Pons (tissue), 1 donor: ENCODE measurements around the gene FAM13C.
"Not testable (repeated sequence)": the region's sequence is repeated elsewhere in the genome, so short reads cannot be mapped to it uniquely, and the experiment has no call there.

Source experiments
- DNase-seq: peaks from one replicate; pipeline ENCODE4 v3.0.0-alpha.2; 2016; ENCODE audit warnings: low spot score

The FAM13C gene

DNA sequence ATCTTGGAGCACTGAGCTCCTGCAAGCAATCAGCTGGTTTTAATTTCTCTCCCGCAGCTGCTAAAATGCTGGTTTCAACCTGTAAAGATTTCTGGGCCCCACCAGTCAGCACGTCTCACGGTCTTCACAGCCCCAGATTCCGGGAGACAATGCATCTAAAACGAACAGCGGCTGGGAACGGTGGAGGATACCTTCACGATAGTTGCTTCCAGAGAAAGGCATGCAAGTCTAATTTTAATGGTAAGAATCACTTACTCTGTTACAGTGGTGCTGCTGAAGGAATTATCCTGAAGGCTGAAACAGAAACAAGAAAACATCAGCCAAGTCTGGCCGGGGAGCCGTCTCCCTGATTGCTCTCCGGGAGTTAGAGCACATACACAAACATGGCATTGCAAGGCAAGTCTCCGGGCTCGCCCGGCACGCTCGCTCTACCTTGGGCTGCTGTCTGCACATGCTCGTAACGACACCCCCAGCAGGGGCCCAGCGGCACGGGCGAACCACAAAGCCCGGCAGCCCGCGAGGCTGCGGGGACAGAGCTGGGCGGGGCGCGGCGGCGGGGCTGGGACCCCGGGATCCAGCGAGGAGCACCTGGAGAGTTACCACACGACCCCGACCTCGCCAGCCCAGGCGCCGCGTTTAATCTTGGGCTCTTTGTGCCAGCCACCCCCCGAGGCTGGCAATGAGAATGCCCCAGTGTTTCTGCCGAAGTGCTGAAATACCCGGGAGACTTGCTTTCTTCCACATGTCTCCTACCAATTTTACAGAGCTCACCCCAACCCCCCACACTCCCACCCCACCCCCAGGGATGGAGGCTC, at the start of gene FAM13C:
Gene FAM13C (minus strand): TSS at position 406 of the 815 bp plus-strand sequence. CDS start 89 bp downstream, at position 317.
- peak; percentile 74 for DNase-seq

GRCh38 chr10:59405235-59405634, 42.9 kb upstream of the FAM13C start:
- no peak for DNase-seq

DNA sequence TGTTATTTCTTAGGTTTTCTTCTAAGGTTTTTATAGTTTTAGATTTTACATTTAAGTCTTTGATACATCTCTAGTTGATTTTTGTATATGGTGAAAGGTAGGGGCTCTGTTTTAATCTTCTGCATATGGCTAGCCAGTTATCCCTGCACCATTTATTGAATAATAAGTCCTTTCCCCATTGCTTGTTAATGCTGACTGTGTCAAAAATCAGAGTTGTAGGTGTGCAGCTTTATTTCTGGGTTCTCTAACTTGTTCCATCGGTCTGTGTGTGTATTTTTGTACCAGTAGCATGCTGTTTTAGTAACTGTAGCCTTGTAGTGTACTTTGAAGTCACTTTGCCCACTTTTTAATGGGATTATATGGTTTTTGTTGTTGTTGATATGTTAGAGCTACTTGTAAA, 37.9 kb upstream of the FAM13C start:
- no peak for DNase-seq

DNA sequence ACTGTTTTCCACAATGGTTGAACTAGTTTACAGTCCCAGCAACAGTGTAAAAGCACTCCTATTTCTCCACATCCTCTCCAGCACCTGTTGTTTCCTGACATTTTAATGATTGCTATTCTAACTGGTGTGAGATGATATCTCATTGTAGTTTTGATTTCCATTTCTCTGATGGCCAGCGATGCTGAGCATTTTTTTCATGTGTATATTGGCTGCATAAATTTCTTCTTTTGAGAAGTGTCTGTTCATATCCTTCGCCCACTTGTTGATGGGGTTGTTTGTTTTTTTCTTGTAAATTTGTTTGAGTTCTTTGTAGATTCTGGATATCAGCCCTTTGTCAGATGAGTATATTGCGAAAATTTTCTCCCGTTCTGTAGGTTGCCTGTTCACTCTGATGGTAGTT, 37.0 kb upstream of the FAM13C start:
- DNase-seq: not testable (repeated sequence)

DNA sequence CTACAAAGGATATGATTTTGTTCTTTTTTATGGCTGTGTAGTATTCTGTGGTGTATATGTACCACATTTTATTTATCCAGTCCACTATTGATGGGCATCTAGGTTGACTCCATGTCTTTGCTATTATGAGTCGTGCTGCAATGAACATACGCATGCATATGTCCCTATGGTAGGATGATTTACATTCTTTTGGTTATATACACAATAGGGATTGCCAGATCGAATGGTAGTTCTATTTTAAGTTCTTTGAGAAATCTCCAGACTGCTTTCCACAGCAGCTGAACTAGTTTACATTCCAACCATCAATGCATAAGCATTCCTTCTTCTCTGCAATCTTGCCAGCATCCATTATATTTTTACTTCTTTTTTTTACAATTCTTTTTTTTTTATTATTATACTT, 35.6 kb upstream of the FAM13C start:
- no peak for DNase-seq

DNA sequence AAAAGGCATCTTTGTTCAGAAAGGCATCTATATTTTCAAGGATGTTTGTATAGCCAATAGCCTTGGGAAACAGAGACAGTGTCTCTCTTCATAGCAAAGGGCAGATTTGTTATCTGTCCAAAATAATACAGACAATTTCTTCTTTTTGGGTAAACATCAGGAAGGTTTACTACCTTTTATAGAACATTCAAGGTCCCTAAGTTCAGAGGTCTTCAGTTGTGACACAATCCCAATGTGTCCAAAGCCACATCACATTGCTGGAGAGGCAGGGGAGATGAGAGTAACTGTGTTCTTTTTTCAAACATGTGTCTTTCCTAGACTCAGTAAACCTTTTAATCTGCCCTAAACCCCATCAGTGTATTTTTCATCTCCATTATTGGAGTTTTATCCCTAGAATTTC, 33.6 kb upstream of the FAM13C start:
- no peak for DNase-seq

DNA sequence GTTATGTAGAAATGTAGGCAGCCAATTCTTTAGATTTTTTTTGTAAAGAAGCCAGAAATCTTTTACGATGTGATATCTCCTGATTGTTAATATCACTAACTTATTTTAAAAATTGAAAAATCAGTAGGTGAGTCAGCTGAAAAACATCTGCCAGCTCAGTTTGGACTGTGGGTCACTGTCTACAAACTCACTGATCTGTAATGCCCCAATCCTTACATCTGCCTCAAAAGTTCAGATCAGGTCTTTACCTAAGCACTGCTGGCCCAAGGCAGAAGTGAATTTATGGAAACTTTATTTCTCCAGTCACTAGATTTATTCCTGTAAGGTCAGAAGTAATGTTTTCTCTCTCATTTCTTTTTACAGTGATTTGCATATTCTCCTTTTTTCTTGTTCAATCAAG, 31.0 kb upstream of the FAM13C start:
- DNase-seq: no peak

GRCh38 chr10:59391060-59391459, 28.7 kb upstream of the FAM13C start:
- DNase-seq: no peak

GRCh38 chr10:59388671-59388976, 26.3 kb upstream of the FAM13C start:
- DNase-seq: no peak

DNA sequence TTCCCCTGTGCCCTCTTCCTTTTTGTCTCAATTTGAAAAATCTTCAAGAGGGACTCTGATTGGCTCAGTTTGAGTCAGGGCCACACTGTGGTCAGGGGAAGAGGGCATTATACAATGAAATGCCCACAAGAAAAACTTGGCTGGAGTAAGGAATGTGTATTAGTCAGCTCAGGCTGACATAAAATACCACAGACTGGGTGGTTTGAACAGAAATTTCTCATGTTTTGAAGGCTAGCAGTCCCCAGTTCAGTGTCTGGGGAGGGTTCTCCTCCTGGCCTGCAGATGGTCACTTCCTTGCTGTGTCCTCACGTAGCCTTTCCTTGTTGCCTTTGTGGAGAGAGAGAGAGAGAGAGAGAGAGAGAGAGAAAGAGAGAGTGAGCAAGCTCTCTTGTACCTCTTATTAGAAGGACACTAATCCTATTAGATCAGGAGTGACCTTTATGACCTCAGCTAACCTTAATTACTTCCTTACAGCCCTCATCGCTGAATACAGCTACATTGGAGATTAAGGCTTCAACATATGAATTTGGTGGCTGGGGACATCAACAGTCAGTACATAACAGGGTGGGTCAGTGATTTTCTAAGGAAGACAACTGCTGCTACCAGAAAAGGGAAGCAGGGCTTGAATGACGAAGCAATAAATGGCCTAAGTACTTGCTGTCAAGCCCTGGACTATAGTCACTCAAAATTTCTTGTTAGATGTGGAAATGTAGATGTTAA, 25.8 kb upstream of the FAM13C start:
- no peak for DNase-seq

DNA sequence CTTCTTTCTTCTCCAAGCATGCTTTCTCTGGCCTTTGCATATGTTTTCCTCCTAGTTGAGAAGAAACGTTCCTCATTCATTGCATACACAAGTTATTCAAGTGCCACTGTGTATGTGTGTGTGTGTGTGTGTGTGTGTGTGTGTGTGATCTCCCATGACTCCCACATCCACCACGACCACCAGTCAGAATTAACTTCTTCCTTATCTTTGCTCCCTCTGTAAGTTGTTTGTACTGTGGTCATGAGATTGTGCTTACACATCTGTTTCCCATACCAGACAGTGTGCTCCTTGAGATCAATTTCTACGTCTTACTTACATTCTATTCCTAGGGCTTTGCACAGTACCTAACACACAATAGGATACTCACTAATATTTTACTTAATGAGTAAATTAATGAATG, 22.4 kb upstream of the FAM13C start:
- no peak for DNase-seq

- DNase-seq: no peak
Measured at GRCh38 chr10:59383908-59384307, 21.6 kb upstream of the FAM13C start.

GRCh38 chr10:59383436-59383835, 21.1 kb upstream of the FAM13C start:
- peak; percentile 34 for DNase-seq

- no peak for DNase-seq
Measured at GRCh38 chr10:59382831-59383295, 20.5 kb upstream of the FAM13C start.

DNA sequence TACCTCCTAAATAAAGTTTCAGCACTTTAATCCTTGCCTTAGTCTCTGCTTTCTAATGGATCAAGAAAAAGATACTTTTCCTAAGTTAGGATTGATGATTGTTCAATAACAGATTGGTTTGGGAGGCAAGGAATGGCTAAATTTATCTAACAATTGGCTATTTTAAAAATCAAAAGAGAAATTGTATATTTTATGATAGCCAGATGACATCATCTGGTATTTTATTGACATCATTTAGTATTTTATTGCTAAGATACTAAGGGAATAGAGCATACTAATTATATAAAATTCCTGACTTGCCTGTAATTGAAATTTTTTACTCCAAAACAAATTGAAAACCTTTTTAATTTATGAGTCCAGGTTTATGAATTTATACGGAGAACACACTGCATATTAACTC, 19.3 kb upstream of the FAM13C start:
- no peak for DNase-seq

DNA sequence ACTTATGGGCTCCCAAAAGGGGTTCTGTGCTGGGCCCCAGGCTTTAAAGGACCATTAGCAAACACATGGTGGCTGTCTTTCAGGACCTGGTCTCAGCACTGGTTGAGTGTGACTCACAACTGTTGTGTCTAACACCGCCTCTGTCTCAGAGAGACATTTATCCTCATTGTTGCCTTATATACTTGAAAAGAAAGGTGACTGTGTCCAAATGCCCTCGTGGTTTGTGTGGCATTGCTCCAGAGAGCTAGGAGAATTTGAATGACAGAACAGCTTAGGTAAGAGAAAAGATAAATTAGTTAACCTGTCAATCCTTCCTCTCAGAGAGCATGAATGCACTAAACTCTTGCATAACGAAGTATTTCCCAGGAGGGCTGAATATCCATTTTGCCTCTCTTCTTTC, 14.5 kb upstream of the FAM13C start:
- DNase-seq: no peak

DNA sequence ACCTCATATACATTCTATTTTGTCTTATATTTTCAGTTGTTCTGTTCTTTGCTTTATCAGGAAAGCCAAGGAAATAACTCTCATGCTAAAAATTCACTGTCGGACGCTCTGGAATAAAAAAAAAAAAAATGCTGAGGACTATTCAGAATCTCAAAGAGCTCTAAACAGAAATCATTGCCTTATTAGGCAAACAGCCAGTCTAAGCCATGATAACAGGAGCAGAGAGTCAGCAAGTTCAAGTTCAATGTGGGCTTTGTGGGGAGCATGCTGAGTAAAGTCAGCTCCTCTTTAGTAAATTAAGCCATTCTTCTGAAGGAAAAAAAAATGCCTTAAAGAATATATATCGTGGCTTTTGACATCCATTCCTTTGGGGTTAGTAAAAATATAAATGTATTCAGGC, 13.6 kb upstream of the FAM13C start:
- DNase-seq: no peak

DNA sequence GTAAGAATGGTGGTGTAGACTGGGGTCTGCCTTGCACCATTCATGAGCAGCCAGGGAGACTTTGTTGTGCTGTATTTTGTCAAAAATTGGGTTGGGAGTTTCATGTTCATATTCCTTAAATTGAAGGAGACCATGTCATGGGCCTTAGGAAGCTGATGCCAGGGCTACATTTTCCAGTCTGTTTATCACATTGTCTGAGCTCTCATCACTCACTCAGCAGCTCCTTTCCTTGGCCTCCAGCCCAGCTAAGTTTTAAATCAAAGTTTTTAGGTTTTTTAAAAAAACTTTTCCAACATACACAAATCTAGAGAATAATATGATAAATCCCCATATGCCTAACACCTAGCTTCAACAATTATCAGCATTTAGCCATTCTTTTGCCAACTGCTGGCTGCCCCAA, 12.6 kb upstream of the FAM13C start:
- DNase-seq: no peak

DNA sequence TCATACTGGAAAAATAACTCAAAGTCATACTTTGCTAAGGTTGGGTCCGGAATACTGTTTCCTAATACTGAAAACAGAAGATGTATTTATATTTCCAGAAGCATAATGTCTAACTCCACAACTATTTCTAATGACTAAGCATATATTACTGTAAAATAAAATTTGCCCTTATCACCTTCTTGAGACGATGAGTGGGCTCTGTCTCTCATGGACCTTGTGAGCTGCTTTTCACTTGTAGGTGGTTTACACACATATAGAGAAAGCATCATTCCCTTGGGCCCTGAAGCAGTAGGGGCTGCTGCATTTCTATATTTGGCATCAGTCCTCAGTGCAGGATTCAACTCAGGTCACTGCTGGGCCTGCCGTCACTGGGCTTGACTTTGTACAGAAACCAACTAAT, 10.7 kb upstream of the FAM13C start:
- no peak for DNase-seq

DNA sequence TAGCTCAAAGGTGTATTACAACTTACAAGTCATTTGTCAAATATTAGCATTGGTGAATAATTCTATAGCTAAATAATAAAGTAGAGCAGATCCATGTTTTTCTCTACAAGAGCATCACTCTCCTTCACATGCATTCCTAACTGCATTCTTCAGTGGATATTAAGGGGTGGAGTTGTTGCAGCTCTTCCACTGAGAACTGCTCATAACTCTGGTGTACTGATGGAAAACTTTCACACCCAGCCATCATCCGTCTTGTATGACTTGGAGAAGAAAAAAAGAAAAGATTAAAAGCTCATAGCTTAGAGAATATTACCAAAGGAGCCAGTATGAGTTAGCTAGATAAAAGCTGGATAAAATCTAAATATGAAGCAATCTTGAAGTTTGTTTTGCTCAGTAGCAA, 10.2 kb upstream of the FAM13C start:
- no peak for DNase-seq

- peak; percentile 91 for DNase-seq
Measured at GRCh38 chr10:59366290-59366689, 3.9 kb upstream of the FAM13C start.

- peak; percentile 62 for DNase-seq
Measured at GRCh38 chr10:59363446-59363958, 1.2 kb upstream of the FAM13C start.

DNA sequence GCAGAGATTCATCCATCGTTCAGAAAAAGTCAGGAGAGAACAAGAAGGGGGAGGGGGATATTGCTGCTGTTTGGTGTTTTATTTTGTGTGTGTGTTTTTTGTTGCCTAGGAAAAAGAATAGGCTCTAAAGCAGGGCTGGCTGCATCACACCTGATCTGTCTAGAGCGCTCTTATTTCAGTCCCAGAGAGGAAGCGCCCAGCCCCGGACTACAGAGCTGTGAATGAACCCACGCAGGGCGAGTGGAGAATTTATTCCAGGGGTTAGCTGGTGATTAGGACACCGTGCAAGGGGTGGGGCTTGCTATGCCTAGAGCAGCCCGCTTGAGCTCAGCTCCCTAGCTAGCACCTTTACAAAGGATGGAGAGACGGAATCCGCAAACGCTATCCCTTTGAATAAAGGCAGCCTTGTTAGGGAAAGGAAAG, 621 bp upstream of the FAM13C start:
- DNase-seq: peak; percentile 88
